ENCODE measurements around the gene ERC1.

Gene ERC1

DNA sequence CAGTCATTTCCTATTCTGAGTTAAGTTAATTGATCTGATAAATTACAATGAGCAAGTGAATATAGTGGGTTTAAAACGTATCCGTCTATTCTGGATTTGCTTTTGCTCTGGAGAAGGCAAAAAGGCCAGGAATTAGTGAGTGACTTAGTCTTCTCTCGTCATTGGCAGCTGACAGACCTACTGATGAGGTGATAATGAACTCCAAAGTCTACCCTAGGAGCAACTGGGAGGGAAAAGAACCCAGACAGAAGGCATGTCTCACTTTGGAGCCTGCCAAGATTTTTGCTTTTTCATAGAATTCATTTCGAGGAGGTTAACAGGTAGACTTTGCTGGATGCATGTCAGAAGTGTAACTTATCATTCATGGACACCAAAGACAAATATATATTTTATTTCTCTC, 333.1 kb downstream of the ERC1 start:
- TF ChIP-seq, protein P1, sequence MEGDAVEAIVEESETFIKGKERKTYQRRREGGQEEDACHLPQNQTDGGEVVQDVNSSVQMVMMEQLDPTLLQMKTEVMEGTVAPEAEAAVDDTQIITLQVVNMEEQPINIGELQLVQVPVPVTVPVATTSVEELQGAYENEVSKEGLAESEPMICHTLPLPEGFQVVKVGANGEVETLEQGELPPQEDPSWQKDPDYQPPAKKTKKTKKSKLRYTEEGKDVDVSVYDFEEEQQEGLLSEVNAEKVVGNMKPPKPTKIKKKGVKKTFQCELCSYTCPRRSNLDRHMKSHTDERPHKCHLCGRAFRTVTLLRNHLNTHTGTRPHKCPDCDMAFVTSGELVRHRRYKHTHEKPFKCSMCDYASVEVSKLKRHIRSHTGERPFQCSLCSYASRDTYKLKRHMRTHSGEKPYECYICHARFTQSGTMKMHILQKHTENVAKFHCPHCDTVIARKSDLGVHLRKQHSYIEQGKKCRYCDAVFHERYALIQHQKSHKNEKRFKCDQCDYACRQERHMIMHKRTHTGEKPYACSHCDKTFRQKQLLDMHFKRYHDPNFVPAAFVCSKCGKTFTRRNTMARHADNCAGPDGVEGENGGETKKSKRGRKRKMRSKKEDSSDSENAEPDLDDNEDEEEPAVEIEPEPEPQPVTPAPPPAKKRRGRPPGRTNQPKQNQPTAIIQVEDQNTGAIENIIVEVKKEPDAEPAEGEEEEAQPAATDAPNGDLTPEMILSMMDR (IDR thresholded peaks at IDR 0.05; ENCODE audit: low read depth, low read length): no peak
- TF ChIP-seq MYC (IDR thresholded peaks at IDR 0.05; ENCODE audit: low read depth, low read length) (no peak), POLR2A (IDR thresholded peaks at IDR 0.05; ENCODE audit: extremely low read depth, insufficient read length) (no peak)
- TF ChIP-seq, protein P2, sequence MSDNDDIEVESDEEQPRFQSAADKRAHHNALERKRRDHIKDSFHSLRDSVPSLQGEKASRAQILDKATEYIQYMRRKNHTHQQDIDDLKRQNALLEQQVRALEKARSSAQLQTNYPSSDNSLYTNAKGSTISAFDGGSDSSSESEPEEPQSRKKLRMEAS (IDR thresholded peaks at IDR 0.05; ENCODE audit: low read depth, low read length): no peak
- DNase-seq (ENCODE audit: low read depth): no peak
- H3K4me3 ChIP-seq (ENCODE audit: low read depth, low read length): no peak overlapping the region

DNA sequence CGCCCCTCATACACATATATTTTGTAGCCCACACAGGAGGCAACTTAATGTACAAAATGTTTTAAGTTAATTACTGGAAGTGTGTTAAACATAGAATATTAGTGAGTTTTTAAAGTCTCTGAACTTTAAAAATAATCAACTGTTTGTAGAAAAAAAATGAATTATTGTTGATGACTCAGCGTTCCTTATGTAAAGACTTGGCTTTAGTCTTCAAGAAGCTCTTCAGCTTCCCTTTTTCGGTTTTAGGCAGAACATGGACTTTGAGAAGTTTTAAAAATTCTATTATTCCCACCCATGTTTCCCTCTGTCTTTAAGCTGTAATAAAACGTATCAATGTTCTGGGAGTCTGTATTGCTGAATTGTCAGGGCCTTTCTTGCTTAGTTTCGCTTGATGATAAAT, 333.9 kb downstream of the ERC1 start:
- DNase-seq (ENCODE audit: low read depth): peak; percentile 26
- no peak overlapping the region for H3K4me3 ChIP-seq (ENCODE audit: low read depth, low read length)
- no peak for TF ChIP-seq MYC (IDR thresholded peaks at IDR 0.05; ENCODE audit: low read depth, low read length)
- TF ChIP-seq POLR2A (IDR thresholded peaks at IDR 0.05; ENCODE audit: extremely low read depth, insufficient read length): no peak
- TF ChIP-seq, protein P2 (IDR thresholded peaks at IDR 0.05; ENCODE audit: low read depth, low read length): no peak
- TF ChIP-seq, protein P1 (IDR thresholded peaks at IDR 0.05; ENCODE audit: low read depth, low read length): no peak

DNA sequence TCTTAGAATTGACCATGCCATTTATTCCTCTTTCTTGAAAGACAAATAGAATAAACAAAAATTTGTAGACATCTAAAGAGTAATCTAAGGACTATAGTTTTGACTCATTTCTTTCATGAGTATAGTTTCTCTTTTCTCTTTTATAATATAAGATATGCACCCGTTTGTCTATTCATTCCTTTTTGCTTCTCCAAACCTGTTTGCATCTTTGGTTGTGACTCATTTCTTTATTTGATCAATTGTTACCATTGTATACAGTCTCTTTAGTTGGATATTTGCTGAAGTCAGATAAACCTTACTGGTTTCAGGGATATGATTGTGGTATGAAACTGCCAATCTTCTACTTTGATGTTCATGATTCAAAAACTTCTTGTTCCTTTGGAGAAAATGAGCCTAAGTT, 334.6 kb downstream of the ERC1 start:
- TF ChIP-seq MYC (IDR thresholded peaks at IDR 0.05; ENCODE audit: low read depth, low read length) (no peak), POLR2A (IDR thresholded peaks at IDR 0.05; ENCODE audit: extremely low read depth, insufficient read length) (no peak)
- TF ChIP-seq, protein P1 (IDR thresholded peaks at IDR 0.05; ENCODE audit: low read depth, low read length): no peak
- TF ChIP-seq, protein P2 (IDR thresholded peaks at IDR 0.05; ENCODE audit: low read depth, low read length): no peak
- no peak overlapping the region for H3K4me3 ChIP-seq (ENCODE audit: low read depth, low read length)

DNA sequence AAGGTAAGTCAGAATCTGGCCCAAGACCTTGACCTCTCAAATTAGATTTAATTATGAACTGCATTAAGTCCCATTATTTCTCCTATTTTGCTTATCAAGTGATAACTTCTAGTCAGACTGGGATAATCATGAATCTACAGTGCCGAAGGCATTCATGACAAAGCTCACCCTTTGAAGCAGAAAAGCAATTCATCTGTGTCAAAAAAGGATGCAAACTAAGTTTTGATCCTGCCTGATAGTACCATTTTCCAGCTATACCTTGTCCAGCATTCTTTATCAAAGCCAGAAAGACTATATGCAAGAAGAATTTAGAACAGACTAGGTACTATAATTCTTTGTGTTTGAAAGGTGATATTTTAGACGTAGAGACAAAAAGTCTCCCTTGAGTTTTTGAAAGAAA, 335.2 kb downstream of the ERC1 start:
- H3K4me3 ChIP-seq (ENCODE audit: low read depth, low read length): no peak overlapping the region
- TF ChIP-seq, protein P1 (IDR thresholded peaks at IDR 0.05; ENCODE audit: low read depth, low read length): no peak
- TF ChIP-seq, protein P2 (IDR thresholded peaks at IDR 0.05; ENCODE audit: low read depth, low read length): no peak
- TF ChIP-seq MYC (IDR thresholded peaks at IDR 0.05; ENCODE audit: low read depth, low read length) (no peak), POLR2A (IDR thresholded peaks at IDR 0.05; ENCODE audit: extremely low read depth, insufficient read length) (no peak)
- no peak for DNase-seq (ENCODE audit: low read depth)

More for the DNA sequence above, 334.6 kb downstream of the ERC1 start:
- DNase-seq (ENCODE audit: low read depth): no peak

DNA sequence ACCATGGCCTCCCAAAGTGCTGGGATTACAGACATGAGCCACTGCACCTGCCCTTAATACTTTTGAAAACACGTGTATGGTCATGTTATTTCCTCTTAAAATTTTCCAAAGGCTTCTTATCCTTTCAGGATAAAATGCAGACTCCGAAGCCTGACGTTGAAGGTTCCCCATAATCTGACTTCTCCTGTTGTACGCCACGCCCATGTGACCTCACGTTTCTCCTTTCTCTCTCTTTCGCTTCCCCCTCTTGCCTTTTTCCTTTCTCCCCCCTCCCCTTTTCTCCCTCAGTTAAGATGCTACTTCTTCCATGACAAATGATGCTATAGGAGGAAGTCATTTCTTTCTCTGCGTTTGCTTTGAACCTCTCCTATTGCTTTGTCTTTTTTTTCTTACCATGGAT, 337.4 kb downstream of the ERC1 start:
- TF ChIP-seq MYC (IDR thresholded peaks at IDR 0.05; ENCODE audit: low read depth, low read length) (no peak), POLR2A (IDR thresholded peaks at IDR 0.05; ENCODE audit: extremely low read depth, insufficient read length) (no peak)
- TF ChIP-seq, protein P2 (IDR thresholded peaks at IDR 0.05; ENCODE audit: low read depth, low read length): no peak
- TF ChIP-seq, protein P1 (IDR thresholded peaks at IDR 0.05; ENCODE audit: low read depth, low read length): no peak
- H3K4me3 ChIP-seq (ENCODE audit: low read depth, low read length): no peak overlapping the region
- DNase-seq (ENCODE audit: low read depth): no peak

Data from NB4 (cell line).